ENCODE results near the gene CCDC50.

DNA sequence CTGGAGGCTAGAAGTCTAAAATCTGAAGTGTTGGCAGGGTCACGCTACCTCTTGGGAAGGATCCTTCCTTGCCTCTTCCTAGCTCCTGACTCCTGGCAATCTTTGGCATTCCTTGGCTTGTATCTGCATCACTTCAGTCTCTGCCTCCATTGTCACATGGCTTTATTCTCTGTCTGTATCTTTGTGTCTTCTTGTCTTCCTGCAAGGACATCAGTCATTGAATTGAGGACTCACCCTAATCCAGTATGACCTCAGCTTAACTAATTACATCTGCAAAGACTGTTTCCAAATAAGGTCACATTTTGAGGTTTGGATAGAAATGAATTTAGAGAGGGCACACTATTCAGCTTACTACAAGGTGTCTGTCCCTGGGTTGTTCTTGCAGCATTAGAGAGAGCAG, 32.3 kb downstream of the CCDC50 start:
- TF ChIP-seq, protein P1, sequence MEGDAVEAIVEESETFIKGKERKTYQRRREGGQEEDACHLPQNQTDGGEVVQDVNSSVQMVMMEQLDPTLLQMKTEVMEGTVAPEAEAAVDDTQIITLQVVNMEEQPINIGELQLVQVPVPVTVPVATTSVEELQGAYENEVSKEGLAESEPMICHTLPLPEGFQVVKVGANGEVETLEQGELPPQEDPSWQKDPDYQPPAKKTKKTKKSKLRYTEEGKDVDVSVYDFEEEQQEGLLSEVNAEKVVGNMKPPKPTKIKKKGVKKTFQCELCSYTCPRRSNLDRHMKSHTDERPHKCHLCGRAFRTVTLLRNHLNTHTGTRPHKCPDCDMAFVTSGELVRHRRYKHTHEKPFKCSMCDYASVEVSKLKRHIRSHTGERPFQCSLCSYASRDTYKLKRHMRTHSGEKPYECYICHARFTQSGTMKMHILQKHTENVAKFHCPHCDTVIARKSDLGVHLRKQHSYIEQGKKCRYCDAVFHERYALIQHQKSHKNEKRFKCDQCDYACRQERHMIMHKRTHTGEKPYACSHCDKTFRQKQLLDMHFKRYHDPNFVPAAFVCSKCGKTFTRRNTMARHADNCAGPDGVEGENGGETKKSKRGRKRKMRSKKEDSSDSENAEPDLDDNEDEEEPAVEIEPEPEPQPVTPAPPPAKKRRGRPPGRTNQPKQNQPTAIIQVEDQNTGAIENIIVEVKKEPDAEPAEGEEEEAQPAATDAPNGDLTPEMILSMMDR (IDR thresholded peaks at IDR 0.05), result no peak
- no peak for TF ChIP-seq POLR2A (IDR thresholded peaks at IDR 0.05)

Data from adrenal gland (tissue), 5 donors.